ENCODE results near the gene TMEM117. TPM values are rescaled to one million over a fixed set of nuclear protein-coding genes. Genes with fewer than 3 reads are reported as not detected.

TMEM117 gene
- total and polyA plus RNA-seq, 10 of the 15 experiments (the other 5 are each of a cell fraction or from before 2014, with no cell fraction given) = 3.1 to 8.2 (median 6.1) TPM

DNA sequence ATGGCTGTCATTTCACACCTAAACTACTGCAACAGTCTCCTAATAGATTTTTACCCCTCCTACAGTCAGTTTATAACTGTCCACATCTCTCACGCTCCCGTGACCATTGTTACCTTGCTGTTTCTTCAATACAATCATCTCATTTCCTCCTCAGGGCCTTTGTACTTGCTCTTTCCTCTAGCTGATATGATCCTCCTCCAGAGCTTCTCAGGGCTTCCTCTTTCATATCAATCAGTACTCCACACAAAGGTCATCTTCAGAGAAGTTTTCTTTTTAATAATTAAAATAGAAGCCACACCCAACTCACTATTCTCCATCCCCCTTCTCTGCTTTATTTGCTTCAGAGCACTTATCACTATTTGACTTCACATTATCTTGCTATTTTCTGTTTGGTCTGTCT, 532.0 kb downstream of the TMEM117 start (continued):
- TF ChIP-seq, protein P1, sequence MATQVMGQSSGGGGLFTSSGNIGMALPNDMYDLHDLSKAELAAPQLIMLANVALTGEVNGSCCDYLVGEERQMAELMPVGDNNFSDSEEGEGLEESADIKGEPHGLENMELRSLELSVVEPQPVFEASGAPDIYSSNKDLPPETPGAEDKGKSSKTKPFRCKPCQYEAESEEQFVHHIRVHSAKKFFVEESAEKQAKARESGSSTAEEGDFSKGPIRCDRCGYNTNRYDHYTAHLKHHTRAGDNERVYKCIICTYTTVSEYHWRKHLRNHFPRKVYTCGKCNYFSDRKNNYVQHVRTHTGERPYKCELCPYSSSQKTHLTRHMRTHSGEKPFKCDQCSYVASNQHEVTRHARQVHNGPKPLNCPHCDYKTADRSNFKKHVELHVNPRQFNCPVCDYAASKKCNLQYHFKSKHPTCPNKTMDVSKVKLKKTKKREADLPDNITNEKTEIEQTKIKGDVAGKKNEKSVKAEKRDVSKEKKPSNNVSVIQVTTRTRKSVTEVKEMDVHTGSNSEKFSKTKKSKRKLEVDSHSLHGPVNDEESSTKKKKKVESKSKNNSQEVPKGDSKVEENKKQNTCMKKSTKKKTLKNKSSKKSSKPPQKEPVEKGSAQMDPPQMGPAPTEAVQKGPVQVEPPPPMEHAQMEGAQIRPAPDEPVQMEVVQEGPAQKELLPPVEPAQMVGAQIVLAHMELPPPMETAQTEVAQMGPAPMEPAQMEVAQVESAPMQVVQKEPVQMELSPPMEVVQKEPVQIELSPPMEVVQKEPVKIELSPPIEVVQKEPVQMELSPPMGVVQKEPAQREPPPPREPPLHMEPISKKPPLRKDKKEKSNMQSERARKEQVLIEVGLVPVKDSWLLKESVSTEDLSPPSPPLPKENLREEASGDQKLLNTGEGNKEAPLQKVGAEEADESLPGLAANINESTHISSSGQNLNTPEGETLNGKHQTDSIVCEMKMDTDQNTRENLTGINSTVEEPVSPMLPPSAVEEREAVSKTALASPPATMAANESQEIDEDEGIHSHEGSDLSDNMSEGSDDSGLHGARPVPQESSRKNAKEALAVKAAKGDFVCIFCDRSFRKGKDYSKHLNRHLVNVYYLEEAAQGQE (IDR thresholded peaks at IDR 0.05; ENCODE audit: low read depth, low read length) = no peak
- TF ChIP-seq, protein P2, sequence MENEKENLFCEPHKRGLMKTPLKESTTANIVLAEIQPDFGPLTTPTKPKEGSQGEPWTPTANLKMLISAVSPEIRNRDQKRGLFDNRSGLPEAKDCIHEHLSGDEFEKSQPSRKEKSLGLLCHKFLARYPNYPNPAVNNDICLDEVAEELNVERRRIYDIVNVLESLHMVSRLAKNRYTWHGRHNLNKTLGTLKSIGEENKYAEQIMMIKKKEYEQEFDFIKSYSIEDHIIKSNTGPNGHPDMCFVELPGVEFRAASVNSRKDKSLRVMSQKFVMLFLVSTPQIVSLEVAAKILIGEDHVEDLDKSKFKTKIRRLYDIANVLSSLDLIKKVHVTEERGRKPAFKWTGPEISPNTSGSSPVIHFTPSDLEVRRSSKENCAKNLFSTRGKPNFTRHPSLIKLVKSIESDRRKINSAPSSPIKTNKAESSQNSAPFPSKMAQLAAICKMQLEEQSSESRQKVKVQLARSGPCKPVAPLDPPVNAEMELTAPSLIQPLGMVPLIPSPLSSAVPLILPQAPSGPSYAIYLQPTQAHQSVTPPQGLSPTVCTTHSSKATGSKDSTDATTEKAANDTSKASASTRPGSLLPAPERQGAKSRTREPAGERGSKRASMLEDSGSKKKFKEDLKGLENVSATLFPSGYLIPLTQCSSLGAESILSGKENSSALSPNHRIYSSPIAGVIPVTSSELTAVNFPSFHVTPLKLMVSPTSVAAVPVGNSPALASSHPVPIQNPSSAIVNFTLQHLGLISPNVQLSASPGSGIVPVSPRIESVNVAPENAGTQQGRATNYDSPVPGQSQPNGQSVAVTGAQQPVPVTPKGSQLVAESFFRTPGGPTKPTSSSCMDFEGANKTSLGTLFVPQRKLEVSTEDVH (IDR thresholded peaks at IDR 0.05; ENCODE audit: low read depth, partially characterized antibody) = no peak
- TF ChIP-seq SMARCA5 (IDR thresholded peaks at IDR 0.05) (no peak), POLR2A (IDR thresholded peaks at IDR 0.05; ENCODE audit: low read depth, low read length) (no peak), PAX8 (IDR thresholded peaks at IDR 0.05) (no peak), TAF1 (IDR thresholded peaks at IDR 0.05; ENCODE audit: borderline replicate concordance, low read depth, low read length) (no peak), CHD4 (IDR thresholded peaks at IDR 0.05) (no peak), SMC3 (IDR thresholded peaks at IDR 0.05; ENCODE audit: borderline replicate concordance, low read length) (no peak), HDAC6 (IDR thresholded peaks at IDR 0.05; ENCODE audit: unreplicated experiment) (no peak), CREB1 (IDR thresholded peaks at IDR 0.05; ENCODE audit: low read depth) (no peak)
- TF ChIP-seq, protein P3, sequence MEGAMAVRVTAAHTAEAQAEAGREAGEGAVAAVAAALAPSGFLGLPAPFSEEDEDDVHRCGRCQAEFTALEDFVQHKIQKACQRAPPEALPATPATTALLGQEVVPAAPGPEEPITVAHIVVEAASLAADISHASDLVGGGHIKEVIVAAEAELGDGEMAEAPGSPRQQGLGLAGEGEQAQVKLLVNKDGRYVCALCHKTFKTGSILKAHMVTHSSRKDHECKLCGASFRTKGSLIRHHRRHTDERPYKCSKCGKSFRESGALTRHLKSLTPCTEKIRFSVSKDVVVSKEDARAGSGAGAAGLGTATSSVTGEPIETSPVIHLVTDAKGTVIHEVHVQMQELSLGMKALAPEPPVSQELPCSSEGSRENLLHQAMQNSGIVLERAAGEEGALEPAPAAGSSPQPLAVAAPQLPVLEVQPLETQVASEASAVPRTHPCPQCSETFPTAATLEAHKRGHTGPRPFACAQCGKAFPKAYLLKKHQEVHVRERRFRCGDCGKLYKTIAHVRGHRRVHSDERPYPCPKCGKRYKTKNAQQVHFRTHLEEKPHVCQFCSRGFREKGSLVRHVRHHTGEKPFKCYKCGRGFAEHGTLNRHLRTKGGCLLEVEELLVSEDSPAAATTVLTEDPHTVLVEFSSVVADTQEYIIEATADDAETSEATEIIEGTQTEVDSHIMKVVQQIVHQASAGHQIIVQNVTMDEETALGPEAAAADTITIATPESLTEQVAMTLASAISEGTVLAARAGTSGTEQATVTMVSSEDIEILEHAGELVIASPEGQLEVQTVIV (IDR thresholded peaks at IDR 0.05; ENCODE audit: borderline replicate concordance, partially characterized antibody) = no peak
